Large intestine (tissue), 3 donors: ENCODE measurements around the gene MFSD11. TPM values are rescaled to one million over a fixed set of nuclear protein-coding genes. Genes with fewer than 3 reads are reported as not detected.
"Not testable (repeated sequence)": the region's sequence is repeated elsewhere in the genome, so short reads cannot be mapped to it uniquely, and the experiment has no call there.

Experiments used
- DNase-seq, 2 donors: peaks; one replicate each; pipeline versions ENCODE4 v3.0.0 to v3.0.0-alpha.2; 2013
- H3K27ac ChIP-seq: one replicate; pipeline ENCODE4 v1.5.1; 2013; ENCODE audit warnings: low read length
- H3K27me3 ChIP-seq: 2 replicates; pipeline ENCODE4 v1.6.1; 2013; ENCODE audit warnings: low read length; ENCODE audit not compliant: control insufficient read depth, insufficient read depth
- H3K36me3 ChIP-seq: 2 replicates; pipeline ENCODE4 v1.6.1; 2013; ENCODE audit warnings: low read length; ENCODE audit not compliant: control insufficient read depth, insufficient read depth
- H3K4me1 ChIP-seq: one replicate; pipeline ENCODE4 v1.6.1; 2013; ENCODE audit warnings: low read length; ENCODE audit not compliant: control insufficient read depth, insufficient read depth
- H3K4me3 ChIP-seq: one replicate; pipeline ENCODE4 v1.5.1; 2013; ENCODE audit warnings: low read length
- H3K9me3 ChIP-seq: one replicate; pipeline ENCODE4 v1.6.1; 2013; ENCODE audit warnings: mild to moderate bottlenecking, low read depth, low read length, moderate library complexity; ENCODE audit not compliant: control insufficient read depth
- WGBS: methylation state at CpG from one replicate; pipeline ENCODE4 v1.1.5; 2013; ENCODE audit warnings: low lambda C conversion rate; ENCODE audit not compliant: insufficient coverage; 5-methylcytosine and 5-hydroxymethylcytosine counted together
- polyA plus RNA-seq: library from polyadenylated mRNA; unstranded; fragments of 120-200 nt; gene quantifications from one replicate; pipeline ENCODE4 v1.2.1, GENCODE V29; 2013

MFSD11 gene
- polyA plus RNA-seq, 1 donor: 28.8 TPM

DNA sequence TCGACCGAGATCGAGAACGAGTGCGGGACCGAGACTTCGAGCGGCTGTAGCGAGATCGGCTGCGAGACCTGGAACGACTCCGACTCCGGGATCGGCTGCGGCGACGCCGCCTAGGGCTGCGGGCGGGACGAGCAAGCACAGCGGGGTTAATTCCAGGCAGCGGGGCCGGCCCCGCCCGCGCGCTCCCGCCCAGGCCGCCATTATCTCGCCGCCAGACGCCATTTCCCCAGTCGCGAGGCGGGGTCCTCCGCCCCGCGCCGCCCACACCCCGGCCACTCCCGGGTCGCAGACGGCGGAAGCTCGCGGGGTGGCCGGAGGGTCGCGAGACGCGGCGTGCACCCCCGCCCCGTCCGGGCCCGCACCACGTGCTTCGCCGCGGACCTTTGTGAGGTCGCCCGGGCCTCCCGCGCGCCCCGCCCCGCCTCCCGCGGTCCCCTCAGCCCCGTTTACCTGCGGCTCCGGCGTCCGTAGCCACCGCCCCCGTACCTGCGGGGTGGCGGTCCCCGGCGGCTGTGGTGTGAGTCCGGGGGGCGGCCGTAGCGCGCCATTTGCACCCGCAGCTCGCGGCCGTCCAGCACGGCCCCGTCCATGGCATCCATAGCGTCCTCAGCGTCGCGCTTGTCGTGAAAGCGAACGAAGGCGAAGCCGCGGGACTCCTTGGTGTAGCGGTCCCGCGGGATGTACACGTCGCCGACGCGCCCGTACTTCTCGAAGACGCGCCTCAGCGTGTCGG lies 1.4 kb upstream of the MFSD11 start:
- peaks cover 38% of the 10 kb centered on the region for H3K36me3 ChIP-seq

DNA sequence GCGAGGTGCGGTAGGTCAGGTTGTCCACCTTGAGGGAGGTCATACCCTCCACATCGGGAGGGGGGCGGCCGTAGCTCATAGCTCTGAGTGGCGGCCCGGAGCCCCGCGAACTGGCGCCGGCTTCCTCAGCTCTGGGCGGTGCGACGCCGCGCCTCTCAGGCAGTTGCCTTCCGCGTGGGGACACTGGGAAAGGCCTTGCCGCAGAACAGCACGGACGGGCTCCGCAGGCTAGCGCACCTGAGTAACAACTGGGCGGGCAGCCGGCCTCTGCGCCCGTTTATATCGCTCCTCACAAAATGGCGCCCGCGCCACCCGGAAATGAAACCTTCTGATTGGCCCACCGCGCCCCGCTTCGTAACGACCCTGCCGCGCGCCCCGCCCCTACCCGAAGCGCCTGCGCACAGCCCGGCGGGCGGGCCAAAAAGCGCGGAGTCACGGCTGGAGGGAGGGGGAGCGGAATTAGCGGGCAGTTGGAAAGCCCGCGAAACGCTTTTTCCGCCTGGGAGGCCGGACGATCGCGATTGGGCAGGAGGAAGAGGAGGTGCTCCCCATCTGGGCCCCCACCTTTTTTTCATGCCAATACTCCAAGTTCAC lies 740 bp upstream of the MFSD11 start, which contains the start of gene SRSF2:
TSS of gene SRSF2 (minus strand) at position 250 of the 594 bp plus-strand sequence. CDS start at position 79, 171 bp downstream.
- H3K9me3 ChIP-seq: no peaks in the 10 kb centered on the region
- no peaks in the 10 kb centered on the region for H3K27me3 ChIP-seq
- H3K4me3 ChIP-seq: peak within 1 kb of the TSS; percentile 98
- no CpG with 5 or more reads among the region's 60 CpGs for WGBS
- peak within 1 kb of the TSS; percentile 98 for H3K27ac ChIP-seq
- H3K36me3 ChIP-seq: peaks cover 39% of the 10 kb centered on the region
- peaks cover 17% of the 10 kb centered on the region for H3K4me1 ChIP-seq
- DNase-seq: peak; percentile 98 to 99

More for the DNA sequence above, 1.4 kb upstream of the MFSD11 start:
- H3K9me3 ChIP-seq: no peaks in the 10 kb centered on the region
- peak overlapping the region; percentile 98 for H3K27ac ChIP-seq
- H3K27me3 ChIP-seq: no peaks in the 10 kb centered on the region
- peaks cover 17% of the 10 kb centered on the region for H3K4me1 ChIP-seq
- peak overlapping the region; percentile 98 for H3K4me3 ChIP-seq
- no CpG with 5 or more reads among the region's 117 CpGs for WGBS
- DNase-seq: peak; percentile 81 to 85

DNA sequence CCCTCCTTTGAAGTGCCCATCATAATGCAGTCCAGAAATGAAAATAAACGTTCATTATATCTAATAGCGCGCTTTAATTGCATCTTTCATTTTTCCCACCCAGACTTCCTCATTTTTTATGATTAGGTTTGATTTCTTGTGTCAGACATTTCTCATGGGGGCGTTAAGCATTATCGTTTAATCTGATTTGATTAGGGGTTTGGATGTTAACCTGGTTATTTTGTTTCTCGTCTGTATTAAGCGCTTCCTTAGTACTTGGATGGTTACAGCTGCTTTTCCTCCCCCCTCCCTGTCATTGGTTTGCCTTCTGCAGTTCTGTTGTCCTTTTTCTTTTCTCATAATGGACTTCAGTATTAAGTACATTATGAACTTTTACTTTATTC lies 540 bp downstream of the MFSD11 start:
- H3K4me3 ChIP-seq: peak overlapping the region; percentile 98
- H3K36me3 ChIP-seq: peaks cover 31% of the 10 kb centered on the region
- DNase-seq: peak in 1 of 2 donors; percentile 33
- 3% methylated on average over 6 of the region's 7 CpGs for WGBS
- H3K4me1 ChIP-seq: peaks cover 12% of the 10 kb centered on the region
- no peaks in the 10 kb centered on the region for H3K9me3 ChIP-seq
- H3K27me3 ChIP-seq: no peaks in the 10 kb centered on the region
- peak overlapping the region; percentile 98 for H3K27ac ChIP-seq

DNA sequence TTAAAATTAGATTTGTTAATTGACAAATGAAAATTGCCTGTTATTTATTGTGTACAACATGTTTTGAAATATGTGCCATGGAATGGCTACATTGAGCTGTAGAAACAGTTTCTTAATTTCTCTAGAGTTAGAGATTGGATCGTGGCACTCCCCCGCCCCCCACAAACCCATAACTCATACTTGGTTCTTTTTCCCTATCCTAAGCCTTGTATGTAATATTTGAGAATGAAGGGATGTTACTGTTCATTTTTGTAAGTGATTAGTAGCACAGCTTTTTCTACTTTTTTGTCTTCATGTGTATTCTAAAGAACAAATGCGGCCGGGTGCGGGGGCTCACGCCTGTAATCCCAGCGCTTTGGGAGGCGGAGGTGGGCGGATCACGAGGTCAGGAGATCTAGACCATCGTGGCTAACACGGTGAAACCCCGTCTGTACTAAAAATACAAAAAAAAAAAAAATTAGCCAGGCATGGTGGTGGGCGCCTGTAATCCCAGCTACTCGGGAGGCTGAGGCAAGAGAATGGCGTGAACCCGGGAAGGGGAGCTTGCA lies 1.7 kb downstream of the MFSD11 start:
- H3K9me3 ChIP-seq, H3K4me1 ChIP-seq, H3K27ac ChIP-seq, DNase-seq, H3K27me3 ChIP-seq, H3K4me3 ChIP-seq: not testable (repeated sequence)
- H3K36me3 ChIP-seq: peaks cover 29% of the 10 kb centered on the region
- WGBS: no CpG with 5 or more reads among the region's 17 CpGs

DNA sequence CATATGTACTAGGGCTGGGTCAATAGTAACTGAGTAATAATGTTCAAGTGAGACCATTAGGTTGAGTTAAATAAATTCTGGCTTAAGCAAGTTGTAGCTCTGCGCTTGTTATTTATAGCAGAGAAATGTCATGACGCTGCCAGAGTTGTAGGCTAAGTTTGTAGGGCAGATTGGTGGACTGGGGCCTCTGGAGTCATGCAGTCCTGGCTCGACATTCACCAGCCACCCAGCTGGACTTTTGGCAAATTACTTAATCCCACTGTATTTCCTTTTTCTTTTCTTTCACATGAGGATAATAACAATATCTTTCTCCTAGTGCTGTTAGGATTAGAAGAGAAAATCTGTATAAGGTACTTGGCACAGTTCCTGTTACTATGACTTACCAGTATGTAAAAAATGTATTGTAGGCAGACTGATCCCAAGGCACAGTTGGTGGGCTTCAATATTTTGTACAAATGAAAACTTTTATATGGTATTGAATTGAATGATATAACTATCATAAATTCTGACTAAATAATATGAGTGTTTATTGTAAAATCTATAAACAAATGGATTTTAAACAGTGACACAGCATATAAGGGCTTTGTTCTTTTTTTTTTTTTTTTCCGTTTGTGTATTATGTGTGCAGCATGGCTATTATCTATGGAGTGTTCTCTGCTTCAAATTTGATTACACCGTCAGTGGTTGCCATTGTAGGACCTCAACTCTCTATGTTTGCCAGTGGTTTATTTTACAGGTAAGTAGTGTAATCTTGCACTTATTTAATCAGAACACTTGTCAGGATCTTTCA lies 2.6 kb downstream of the MFSD11 start:
- no peak for DNase-seq
- H3K36me3 ChIP-seq: peaks cover 32% of the 10 kb centered on the region
- H3K9me3 ChIP-seq: no peaks in the 10 kb centered on the region
- 80% methylated on average over 2 of the region's 5 CpGs for WGBS
- no peaks in the 10 kb centered on the region for H3K4me1 ChIP-seq
- H3K4me3 ChIP-seq: no peak overlapping the region
- H3K27ac ChIP-seq: no peak overlapping the region
- no peaks in the 10 kb centered on the region for H3K27me3 ChIP-seq

DNA sequence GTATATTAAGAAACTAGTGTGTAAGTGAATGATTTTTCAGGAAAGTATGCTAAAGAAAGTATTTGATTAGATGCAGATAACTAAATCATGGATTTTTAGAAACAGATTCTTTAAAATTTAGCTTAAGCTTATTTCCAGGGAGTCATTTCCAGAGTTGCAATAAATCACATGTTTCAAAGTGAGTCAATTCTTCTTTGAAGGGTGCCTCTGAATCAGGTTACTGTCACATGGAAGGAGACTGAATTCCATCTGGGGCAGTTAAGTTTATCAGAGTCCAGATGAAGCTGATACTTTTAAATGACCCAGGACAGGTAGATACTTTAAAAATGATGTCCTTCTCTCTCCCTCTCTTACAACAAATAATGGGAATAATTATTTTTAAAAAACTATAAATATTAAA lies 5.0 kb downstream of the MFSD11 start:
- Histone ChIP-seq H3K27ac (peak overlapping the region; percentile 64), H3K36me3 (peaks cover 43% of the 10 kb centered on the region), H3K9me3 (no peaks in the 10 kb centered on the region), H3K4me1 (no peaks in the 10 kb centered on the region), H3K4me3 (no peak overlapping the region), H3K27me3 (no peaks in the 10 kb centered on the region)
- DNase-seq: peak; percentile 33 to 59

DNA sequence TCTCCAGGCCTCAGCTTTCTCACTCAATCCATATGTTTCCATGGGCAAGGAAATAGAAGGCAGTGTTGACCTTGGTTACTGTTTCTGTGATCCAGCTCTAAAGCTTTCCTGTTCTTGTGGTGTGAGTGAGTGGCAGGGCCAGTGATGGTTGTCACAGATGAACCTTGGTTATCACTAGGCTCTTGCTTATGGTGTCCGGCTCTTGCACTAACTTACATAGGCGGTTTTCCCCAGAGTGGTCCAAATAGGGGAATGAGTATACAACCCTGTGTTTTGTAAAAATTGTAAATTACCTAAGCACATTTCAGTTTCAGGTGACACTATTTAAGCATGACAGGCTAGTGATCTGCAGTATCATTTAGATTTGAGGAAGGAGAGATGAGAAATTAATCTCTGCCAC lies 6.8 kb downstream of the MFSD11 start:
- peaks cover 43% of the 10 kb centered on the region for H3K36me3 ChIP-seq
- H3K4me1 ChIP-seq: no peaks in the 10 kb centered on the region
- H3K9me3 ChIP-seq: no peaks in the 10 kb centered on the region
- no CpG with 5 or more reads among the region's 2 CpGs for WGBS
- no peak overlapping the region for H3K27ac ChIP-seq
- no peak overlapping the region for H3K4me3 ChIP-seq
- no peak for DNase-seq
- no peaks in the 10 kb centered on the region for H3K27me3 ChIP-seq

DNA sequence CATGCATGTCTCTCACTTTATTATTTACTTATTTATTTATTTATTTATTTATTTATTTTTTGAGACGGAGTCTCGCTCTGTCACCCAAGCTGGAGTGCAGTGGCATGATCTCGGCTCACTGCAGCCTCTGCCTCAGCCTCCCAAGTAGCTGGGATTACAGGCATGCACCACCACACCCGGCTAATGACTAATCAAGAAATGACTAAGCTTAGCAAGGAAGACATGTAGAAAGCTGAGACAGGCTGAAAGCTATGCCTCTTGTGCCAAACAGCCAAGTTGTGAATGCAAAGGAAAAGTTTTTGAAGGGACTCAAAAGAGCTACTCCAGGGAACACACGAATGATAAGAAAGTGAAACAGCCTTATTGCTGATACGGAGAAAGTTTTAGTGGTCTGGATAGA lies 7.9 kb downstream of the MFSD11 start:
- H3K36me3 ChIP-seq: peaks cover 43% of the 10 kb centered on the region
- not testable (repeated sequence) for H3K4me3 ChIP-seq, H3K4me1 ChIP-seq, H3K27ac ChIP-seq, DNase-seq, H3K9me3 ChIP-seq, H3K27me3 ChIP-seq
- 90% methylated on average over 2 of the region's 6 CpGs for WGBS

DNA sequence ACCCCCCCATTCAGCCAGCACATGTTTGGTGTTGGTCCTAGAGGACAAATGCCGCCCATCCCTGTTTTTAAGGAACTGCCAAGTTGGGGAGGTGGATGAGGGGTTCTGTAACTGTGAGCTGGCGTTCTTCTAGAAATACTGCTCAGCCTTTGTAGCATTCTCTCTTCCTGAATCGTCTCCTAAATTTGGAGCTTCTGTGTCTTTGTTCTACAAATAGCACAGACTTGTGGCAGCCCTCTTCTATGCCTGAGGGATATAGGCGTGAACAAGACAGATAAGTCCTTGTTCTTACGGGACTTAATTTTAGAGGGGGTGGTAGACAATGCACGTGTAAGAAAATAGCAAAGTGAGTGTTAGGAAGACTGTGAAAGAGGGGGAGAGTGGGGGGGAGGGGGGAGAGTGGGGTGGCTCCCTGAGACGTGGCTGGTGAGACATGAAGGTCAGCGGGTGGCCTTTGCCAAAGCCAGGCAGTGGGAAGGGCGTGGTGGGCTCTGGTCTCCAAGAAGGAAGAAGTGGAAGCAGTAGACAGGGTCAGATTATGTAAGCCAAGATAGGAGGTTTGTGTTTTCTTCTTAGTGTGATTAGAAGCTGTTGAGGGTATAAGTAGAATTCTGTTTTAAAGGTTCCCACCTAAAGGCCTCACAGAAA lies 9.9 kb downstream of the MFSD11 start:
- no peak for DNase-seq
- 100% methylated on average over 3 of the region's 9 CpGs for WGBS
- no peaks in the 10 kb centered on the region for H3K9me3 ChIP-seq
- H3K4me1 ChIP-seq: no peaks in the 10 kb centered on the region
- H3K36me3 ChIP-seq: peaks cover 38% of the 10 kb centered on the region
- H3K27ac ChIP-seq: no peak overlapping the region
- H3K4me3 ChIP-seq: no peak overlapping the region
- H3K27me3 ChIP-seq: no peaks in the 10 kb centered on the region

DNA sequence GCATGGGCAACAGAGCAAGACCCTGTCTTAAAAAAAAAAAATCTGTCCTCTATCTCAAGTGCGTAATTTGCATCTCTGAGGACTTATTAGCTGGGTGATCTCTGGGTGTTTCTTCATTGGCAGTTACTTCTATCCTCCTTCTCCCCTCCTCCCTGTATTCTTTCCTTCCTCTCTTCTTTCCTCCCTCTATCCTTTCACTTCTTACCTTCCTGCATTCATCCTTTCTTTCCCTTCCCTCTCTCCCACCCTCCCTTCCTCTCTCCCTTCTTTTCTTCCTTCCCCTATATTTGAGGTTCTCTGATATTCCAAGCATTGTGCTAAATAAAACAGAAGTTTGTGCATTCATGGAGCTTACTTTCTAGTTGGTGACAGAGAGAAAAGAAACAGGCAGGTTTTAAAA lies 10.7 kb downstream of the MFSD11 start:
- peaks cover 38% of the 10 kb centered on the region for H3K36me3 ChIP-seq
- 89% methylated on average over 1 of the region's 1 CpG for WGBS
- DNase-seq: no peak

More for the DNA sequence above, 10.7 kb downstream of the MFSD11 start:
- Histone ChIP-seq H3K9me3 (no peaks in the 10 kb centered on the region), H3K27ac (no peak overlapping the region), H3K4me3 (no peak overlapping the region), H3K4me1 (no peaks in the 10 kb centered on the region), H3K27me3 (no peaks in the 10 kb centered on the region)
